Loucy (cell line): ENCODE measurements around the gene LTA.

ENCODE experiments used
- H2AFZ ChIP-seq: fragments of 200-600 bp; sonication (generic); 2 replicates; pipeline ENCODE4 v1.6.0; 2016; ENCODE audit warnings: antibody characterized with exemption, mild to moderate bottlenecking, low read length, moderate library complexity
- H3F3A ChIP-seq: fragments of 200-600 bp; 2 replicates; pipeline ENCODE4 v1.6.0; 2016; ENCODE audit warnings: antibody characterized with exemption, low read depth, mild to moderate bottlenecking
- H3K27me3 ChIP-seq: fragments of 200-600 bp; sonication (generic); 2 replicates; pipeline ENCODE4 v1.6.1; 2014; ENCODE audit warnings: low read length, mild to moderate bottlenecking; ENCODE audit not compliant: insufficient read depth, poor library complexity, severe bottlenecking
- H3K36me3 ChIP-seq: fragments of 200-600 bp; sonication (generic); 2 replicates; pipeline ENCODE4 v1.6.1; 2016; ENCODE audit warnings: low read length; ENCODE audit not compliant: insufficient read depth
- H3K4me1 ChIP-seq: fragments of 200-600 bp; sonication (generic); 2 replicates; pipeline ENCODE4 v1.5.1; 2014; ENCODE audit warnings: low read length, mild to moderate bottlenecking; ENCODE audit not compliant: insufficient read depth, poor library complexity, severe bottlenecking
- H3K4me2 ChIP-seq: fragments of 200-600 bp; sonication (generic); 2 replicates; pipeline ENCODE4 v1.6.0; 2014; ENCODE audit warnings: antibody characterized with exemption, low read length, low read depth, mild to moderate bottlenecking; ENCODE audit not compliant: poor library complexity, severe bottlenecking
- H3K4me3 ChIP-seq: fragments of 200-600 bp; sonication (generic); 2 replicates; pipeline ENCODE4 v1.5.1; 2014; ENCODE audit warnings: low read length, mild to moderate bottlenecking, mixed read lengths; ENCODE audit not compliant: poor library complexity, severe bottlenecking
- H3K79me2 ChIP-seq: fragments of 200-600 bp; sonication (generic); 2 replicates; pipeline ENCODE4 v1.6.1; 2014; ENCODE audit warnings: low read length; ENCODE audit not compliant: insufficient read depth
- H3K9ac ChIP-seq: fragments of 200-600 bp; sonication (generic); 2 replicates; pipeline ENCODE4 v1.6.0; 2014; ENCODE audit warnings: mild to moderate bottlenecking, low read depth, low read length, moderate library complexity; ENCODE audit not compliant: poor library complexity, severe bottlenecking
- H3K9me2 ChIP-seq: fragments of 200-600 bp; sonication (generic); replicated peaks from 2 replicates; pipeline ENCODE4 v1.6.1; 2016; ENCODE audit warnings: low read depth, low read length, mixed read lengths
- H3K9me3 ChIP-seq: fragments of 200-600 bp; sonication (generic); 2 replicates; pipeline ENCODE4 v1.6.1; 2014; ENCODE audit warnings: mild to moderate bottlenecking, antibody characterized with exemption, low read length, low read depth; ENCODE audit not compliant: insufficient read depth
- H4K20me1 ChIP-seq: fragments of 200-600 bp; sonication (generic); 2 replicates; pipeline ENCODE4 v1.6.0; 2014; ENCODE audit warnings: antibody characterized with exemption, low read length, mild to moderate bottlenecking; ENCODE audit not compliant: insufficient read depth, poor library complexity, severe bottlenecking
- CTCF ChIP-seq: fragments of 200-600 bp; sonication (generic); conservative IDR thresholded peaks from 2 replicates; pipeline ENCODE4 v1.5.1; 2014; ENCODE audit warnings: mild to moderate bottlenecking, antibody characterized with exemption, low read length
- EZH2phosphoT487 ChIP-seq: fragments of 200-600 bp; IDR thresholded peaks from 2 replicates; pipeline ENCODE4 v1.6.1; 2018; ENCODE audit warnings: antibody characterized with exemption, mild to moderate bottlenecking, moderate library complexity, borderline replicate concordance

Gene LTA

GRCh38 chr6:31580807-31581433 lies 8.8 kb downstream of the LTA start:
- peak overlapping the region; percentile 99 for H3K4me3 ChIP-seq
- no peaks in the 10 kb centered on the region for H4K20me1 ChIP-seq
- H3K36me3 ChIP-seq = no peaks in the 10 kb centered on the region
- H3F3A ChIP-seq = no peaks in the 10 kb centered on the region
- H3K79me2 ChIP-seq = peaks cover 19% of the 10 kb centered on the region
- peak overlapping the region; percentile 92 for H3K4me2 ChIP-seq
- H3K4me1 ChIP-seq = peaks cover 61% of the 10 kb centered on the region
- H3K27me3 ChIP-seq = no peaks in the 10 kb centered on the region
- no peaks in the 10 kb centered on the region for H3K9me2 ChIP-seq
- peak; percentile 82 for TF ChIP-seq CTCF
- no peak for TF ChIP-seq EZH2phosphoT487
- H3K9me3 ChIP-seq = no peaks in the 10 kb centered on the region
- H2AFZ ChIP-seq = peak overlapping the region; percentile 83
- peak overlapping the region; percentile 100 for H3K9ac ChIP-seq

- peak overlapping the region; percentile 77 for H2AFZ ChIP-seq
- H3K79me2 ChIP-seq = peaks cover 19% of the 10 kb centered on the region
- H3K9me3 ChIP-seq = no peaks in the 10 kb centered on the region
These were observed 9.5 kb downstream of the LTA start for GRCh38 chr6:31581434-31582229.

GRCh38 chr6:31582230-31582643 lies 10.1 kb downstream of the LTA start, which contains the start of gene LTB:
Gene LTB (minus strand): TSS chr6:31582424. CDS start chr6:31582417, 7 bp downstream.
- Histone ChIP-seq H3K4me2 (peak within 1 kb of the TSS; percentile 92), H3K9me2 (no peaks in the 10 kb centered on the region), H3K4me3 (peak within 1 kb of the TSS; percentile 99), H4K20me1 (no peaks in the 10 kb centered on the region), H3K4me1 (peaks cover 60% of the 10 kb centered on the region), H3K79me2 (peaks cover 21% of the 10 kb centered on the region), H3F3A (peaks cover 3% of the 10 kb centered on the region; the same call in 1 of the 2 replicates), H3K36me3 (no peaks in the 10 kb centered on the region), H3K9me3 (no peaks in the 10 kb centered on the region), H3K27me3 (no peaks in the 10 kb centered on the region), H3K9ac (peak within 1 kb of the TSS; percentile 100), H2AFZ (peak within 1 kb of the TSS; percentile 77)
- no peak for TF ChIP-seq CTCF
- TF ChIP-seq EZH2phosphoT487 = no peak

More at GRCh38 chr6:31581434-31582229, 9.5 kb downstream of the LTA start:
- H3K27me3 ChIP-seq = no peaks in the 10 kb centered on the region
- H3F3A ChIP-seq = no peaks in the 10 kb centered on the region
- H3K4me1 ChIP-seq = peaks cover 60% of the 10 kb centered on the region
- TF ChIP-seq EZH2phosphoT487 (no peak), CTCF (no peak)
- no peaks in the 10 kb centered on the region for H4K20me1 ChIP-seq
- peak overlapping the region; percentile 100 for H3K9ac ChIP-seq
- H3K9me2 ChIP-seq = no peaks in the 10 kb centered on the region
- peak overlapping the region; percentile 92 for H3K4me2 ChIP-seq
- H3K4me3 ChIP-seq = peak overlapping the region; percentile 99
- no peaks in the 10 kb centered on the region for H3K36me3 ChIP-seq
